ENCODE data around the gene ZBED4. TPM values are rescaled to one million over a fixed set of nuclear protein-coding genes. Genes with fewer than 3 reads are reported as not detected.

The ZBED4 gene
- total RNA-seq, 6 experiments from 2014 or later: 4.1 to 9.3 (median 5.2) TPM

- no peaks in the 10 kb centered on the region for H3K9me3 ChIP-seq
- peaks cover 0 to 17% (median 4%) of the 10 kb centered on the region in 4 donors for H3K4me1 ChIP-seq
- ATAC-seq: no peak
- DNase-seq: peak in 1 of 3 donors; percentile 21
- no peak overlapping the region for H3K4me3 ChIP-seq
- WGBS (ENCODE audit: insufficient coverage, low coverage, low lambda C conversion rate, missing lambda C conversion rate): no CpG with 5 or more reads among the region's 11 CpGs
- H3K27me3 ChIP-seq: no peaks in the 10 kb centered on the region
- intact Hi-C loops (cut with DNase I): no loop called here
- H3K36me3 ChIP-seq: peaks cover 0 to 14% (median 8%) of the 10 kb centered on the region in 4 donors
- TF ChIP-seq CTCF (IDR thresholded peaks at IDR 0.05) (no peak), POLR2A (IDR thresholded peaks at IDR 0.05) (no peak)
- H3K27ac ChIP-seq: no peak overlapping the region
Observed at GRCh38 chr22:49916831-49917230, 63.2 kb downstream of the ZBED4 start.

GRCh38 chr22:49917974-49918910 lies 64.6 kb downstream of the ZBED4 start, which contains the start of the genes ALG12 and CRELD2:
Gene ALG12, minus strand, starts transcription at chr22:49918438. Its CDS starts 4,673 bp downstream, at chr22:49913765.
Gene CRELD2, plus strand, starts transcription at chr22:49918634. Its CDS starts 136 bp downstream, at chr22:49918770.
- Histone ChIP-seq H3K27ac (peak within 1 kb of the TSS; percentile 80 to 94 (median 87)), H3K36me3 (peaks cover 0 to 10% (median 6%) of the 10 kb centered on the region in 4 donors), H3K4me1 (peaks cover 0 to 17% (median 4%) of the 10 kb centered on the region in 4 donors), H3K9me3 (no peaks in the 10 kb centered on the region), H3K4me3 (peak within 1 kb of the TSS; percentile 87 to 98 (median 94)), H3K27me3 (no peaks in the 10 kb centered on the region)
- WGBS (ENCODE audit: insufficient coverage, low coverage, low lambda C conversion rate, missing lambda C conversion rate): 0% methylated on average over 3 of the region's 103 CpGs
- ATAC-seq: peak; percentile 94 to 98 (median 96)
- TF ChIP-seq POLR2A (IDR thresholded peaks at IDR 0.05) (peak; percentile 86), CTCF (IDR thresholded peaks at IDR 0.05) (no peak)
- DNase-seq: peak; percentile 98 to 99 (median 98)
- intact Hi-C loops (cut with DNase I): no loop called here

GRCh38 chr22:49918911-49919881 lies 65.6 kb downstream of the ZBED4 start:
- ATAC-seq: no peak
- peaks cover 0 to 5% (median 2%) of the 10 kb centered on the region in 4 donors for H3K36me3 ChIP-seq
- H3K27ac ChIP-seq: peak overlapping the region in 1 of 3 donors; percentile 49
- H3K9me3 ChIP-seq: no peaks in the 10 kb centered on the region
- H3K4me1 ChIP-seq: peaks cover 0 to 17% (median 4%) of the 10 kb centered on the region in 4 donors
- H3K4me3 ChIP-seq: peak overlapping the region; percentile 87 to 98 (median 94)
- peak in 1 of 3 donors; percentile 38 for DNase-seq
- intact Hi-C loops (cut with DNase I): no loop called here
- TF ChIP-seq CTCF (IDR thresholded peaks at IDR 0.05): no peak
- no peak for TF ChIP-seq POLR2A (IDR thresholded peaks at IDR 0.05)
- H3K27me3 ChIP-seq: no peaks in the 10 kb centered on the region
- 70% methylated on average over 22 of the region's 47 CpGs for WGBS (ENCODE audit: insufficient coverage, low coverage, low lambda C conversion rate, missing lambda C conversion rate)

- peaks cover 0 to 17% (median 4%) of the 10 kb centered on the region in 4 donors for H3K4me1 ChIP-seq
- ATAC-seq (no peak), DNase-seq (no peak)
- H3K4me3 ChIP-seq: no peak overlapping the region
- 83% methylated on average over 5 of the region's 18 CpGs for WGBS (ENCODE audit: insufficient coverage, low coverage, low lambda C conversion rate, missing lambda C conversion rate)
- intact Hi-C loops (cut with DNase I): loop anchor here in 1 of 2 donors (10.0 kb wide), 1 partner anchor 156 kb away; no protein-coding TSS in a partner anchor
- H3K36me3 ChIP-seq: peaks cover 0 to 10% (median 4%) of the 10 kb centered on the region in 4 donors
- no peak overlapping the region for H3K27ac ChIP-seq
- TF ChIP-seq POLR2A (IDR thresholded peaks at IDR 0.05) (no peak), CTCF (IDR thresholded peaks at IDR 0.05) (no peak)
- no peaks in the 10 kb centered on the region for H3K27me3 ChIP-seq
- H3K9me3 ChIP-seq: no peaks in the 10 kb centered on the region
Observed at GRCh38 chr22:49920859-49921258, 67.2 kb downstream of the ZBED4 start.

Data from right lobe of liver (tissue), 6 donors.